MG63 (cell line): ENCODE measurements around the gene PKD1. TPM values are rescaled to one million over a fixed set of nuclear protein-coding genes. Genes with fewer than 3 reads are reported as not detected.
"Not testable (repeated sequence)": the region's sequence is repeated elsewhere in the genome, so short reads cannot be mapped to it uniquely, and the experiment has no call there.

Experiments
- DNase-seq: peaks from one replicate; pipeline ENCODE4 v3.0.0-alpha.2; 2020
- H3K27me3 ChIP-seq: fragments of 250-450 bp; sonication (Bioruptor Pico); 2 replicates; pipeline ENCODE4 v1.5.1; 2020; ENCODE audit warnings: mild to moderate bottlenecking, moderate library complexity
- H3K36me3 ChIP-seq: fragments of 250-450 bp; sonication (Bioruptor Pico); 2 replicates; pipeline ENCODE4 v1.5.1; 2020; ENCODE audit warnings: mild to moderate bottlenecking, moderate library complexity
- H3K4me3 ChIP-seq: fragments of 250-450 bp; sonication (Bioruptor Pico); 2 replicates; pipeline ENCODE4 v1.5.1; 2020; ENCODE audit warnings: mild to moderate bottlenecking, moderate library complexity
- H3K9me3 ChIP-seq: fragments of 250-450 bp; sonication (Bioruptor Pico); 2 replicates; pipeline ENCODE4 v1.5.1; 2020; ENCODE audit warnings: mild to moderate bottlenecking, moderate library complexity
- total RNA-seq: library from RNA; depleted of rRNA; stranded (reverse); fragments of >200 nt; shearing (Covaris generic); gene quantifications from 2 replicates; pipeline ENCODE4 v1.2.3, GENCODE V29; 2014; ENCODE audit warnings: low replicate concordance

PKD1 gene
- total RNA-seq, 1 experiment from 2014 or later = 106 TPM

- DNase-seq = peak; percentile 78
- Histone ChIP-seq H3K36me3 (peaks cover 22% of the 10 kb centered on the region), H3K4me3 (no peak overlapping the region), H3K9me3 (no peaks in the 10 kb centered on the region), H3K27me3 (no peaks in the 10 kb centered on the region)
These were observed 13.8 kb downstream of the PKD1 start for GRCh38 chr16:2121853-2122252.

- H3K4me3 ChIP-seq, H3K27me3 ChIP-seq, H3K9me3 ChIP-seq: not testable (repeated sequence)
- peaks cover 18% of the 10 kb centered on the region for H3K36me3 ChIP-seq
- peak; percentile 76 for DNase-seq
These were observed 14.4 kb downstream of the PKD1 start for GRCh38 chr16:2121325-2121724.

DNA sequence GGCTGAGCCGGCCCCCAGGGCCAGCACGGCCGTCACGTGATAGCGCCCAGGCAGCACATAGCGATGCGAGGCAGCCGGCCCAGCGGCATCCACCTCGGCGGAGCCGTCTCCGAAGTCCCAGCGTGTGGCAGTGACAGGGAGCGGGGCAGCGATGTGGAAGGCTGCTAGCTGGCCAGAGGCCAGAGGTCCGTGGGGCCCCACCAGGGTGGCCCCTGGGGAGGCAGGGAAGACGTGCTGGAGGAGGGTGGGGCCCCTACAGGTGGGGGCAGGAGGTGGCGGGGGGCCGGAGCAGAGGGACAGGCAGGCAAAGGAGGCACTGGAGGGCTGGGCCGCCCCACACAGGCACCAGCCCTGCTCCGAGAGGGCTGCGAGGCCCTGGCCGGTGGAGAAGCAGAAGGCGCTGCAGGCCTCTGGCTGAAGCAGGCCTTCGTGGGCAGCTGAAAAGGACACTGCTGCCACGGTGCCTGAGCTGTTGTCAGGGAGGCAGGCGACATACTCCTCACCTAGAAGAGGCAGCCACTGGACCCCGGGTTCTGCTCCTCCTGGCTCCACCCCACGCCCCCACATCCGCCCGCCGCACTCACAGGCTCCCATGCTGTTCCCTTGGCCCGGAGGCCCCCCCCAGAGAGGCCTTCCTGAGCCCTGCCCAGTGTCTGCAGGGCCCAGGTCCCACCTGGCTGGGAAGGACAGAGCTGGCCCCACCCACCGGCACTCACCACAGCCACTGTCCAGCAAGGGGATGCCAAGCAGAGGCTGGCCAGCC lies 17.6 kb downstream of the PKD1 start:
- not testable (repeated sequence) for H3K9me3 ChIP-seq, DNase-seq, H3K4me3 ChIP-seq, H3K27me3 ChIP-seq
- peaks cover 15% of the 10 kb centered on the region for H3K36me3 ChIP-seq

DNA sequence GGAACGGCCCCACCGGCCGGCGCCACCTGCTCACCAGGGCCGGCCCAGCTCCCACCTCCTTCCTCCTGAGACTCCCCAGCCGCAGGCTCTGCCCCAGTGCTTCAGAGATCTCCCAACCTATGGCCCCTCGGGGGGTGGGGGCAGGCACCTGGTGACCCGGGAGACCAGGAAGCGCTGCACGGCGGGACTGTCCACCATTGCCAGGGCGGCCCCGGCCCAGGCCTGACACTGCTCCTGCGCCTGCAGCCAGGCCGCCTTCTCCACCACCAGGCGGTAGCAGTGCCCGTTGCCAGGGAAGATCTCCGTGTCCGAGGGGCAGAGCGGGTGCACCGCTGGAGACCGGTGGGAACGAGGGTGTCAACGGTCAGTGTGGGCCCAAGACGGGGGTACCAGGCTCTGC lies 18.4 kb downstream of the PKD1 start:
- H3K27me3 ChIP-seq, DNase-seq, H3K9me3 ChIP-seq, H3K4me3 ChIP-seq: not testable (repeated sequence)
- peaks cover 11% of the 10 kb centered on the region for H3K36me3 ChIP-seq

- H3K27me3 ChIP-seq, DNase-seq, H3K36me3 ChIP-seq, H3K9me3 ChIP-seq, H3K4me3 ChIP-seq: not testable (repeated sequence)
These were observed 19.3 kb downstream of the PKD1 start for GRCh38 chr16:2116428-2116827.

- Histone ChIP-seq H3K27me3 (no peaks in the 10 kb centered on the region), H3K36me3 (peaks cover 10% of the 10 kb centered on the region), H3K4me3 (no peak overlapping the region), H3K9me3 (no peaks in the 10 kb centered on the region)
- DNase-seq = no peak
These were observed 20.1 kb downstream of the PKD1 start for GRCh38 chr16:2115591-2115973.

GRCh38 chr16:2114885-2115590 lies 20.7 kb downstream of the PKD1 start:
- H3K4me3 ChIP-seq, H3K9me3 ChIP-seq, DNase-seq, H3K27me3 ChIP-seq: not testable (repeated sequence)
- H3K36me3 ChIP-seq = peaks cover 10% of the 10 kb centered on the region

DNA sequence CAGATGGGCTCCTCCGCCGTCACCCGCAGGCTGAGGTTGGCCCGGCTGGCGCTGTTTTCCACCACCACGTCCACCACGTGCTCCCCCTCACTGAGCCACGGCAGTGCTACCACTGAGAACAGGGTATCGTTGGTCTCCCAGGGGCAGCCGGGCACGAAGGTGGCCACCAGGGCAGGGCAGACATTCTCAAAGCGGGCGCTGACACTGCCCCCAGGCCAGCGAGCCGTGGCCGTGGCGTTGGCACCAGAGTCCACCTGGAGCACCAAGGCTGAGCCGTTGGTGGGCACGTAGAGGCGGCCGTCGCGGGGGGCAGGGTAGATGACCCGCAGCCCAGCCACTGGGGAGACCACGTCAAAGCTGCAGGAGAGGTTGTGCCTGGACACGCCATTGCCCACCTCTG lies 21.5 kb downstream of the PKD1 start:
- DNase-seq, H3K4me3 ChIP-seq, H3K9me3 ChIP-seq, H3K27me3 ChIP-seq: not testable (repeated sequence)
- peaks cover 11% of the 10 kb centered on the region for H3K36me3 ChIP-seq

DNA sequence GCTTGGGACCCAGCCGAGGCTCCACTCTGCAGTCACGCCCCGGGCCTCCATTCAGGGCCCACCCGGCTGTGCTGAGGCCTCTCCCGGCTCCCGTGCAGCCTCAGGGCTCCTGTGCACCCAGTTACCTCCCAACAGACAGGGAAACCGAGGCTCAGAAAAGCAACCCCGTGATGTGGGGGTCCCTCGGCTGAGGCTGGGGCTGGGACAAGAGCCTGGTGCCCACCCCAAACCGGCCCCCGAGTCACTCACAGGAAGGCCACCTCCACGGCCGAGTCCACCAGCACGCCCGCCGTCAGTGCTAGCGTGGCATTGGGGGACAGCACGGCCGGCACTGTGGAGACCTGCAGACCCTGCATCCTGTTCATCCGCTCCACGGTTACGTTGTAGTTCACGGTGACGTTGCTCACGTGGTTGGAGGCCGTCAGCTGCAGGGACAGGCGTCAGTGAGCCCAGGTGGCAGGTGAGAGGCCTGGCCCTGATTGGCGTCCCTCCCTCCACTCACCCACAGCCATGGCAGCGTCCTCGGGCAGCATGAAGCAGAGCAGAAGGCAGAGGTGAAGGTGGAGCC lies 23.1 kb downstream of the PKD1 start:
- H3K36me3 ChIP-seq = peaks cover 17% of the 10 kb centered on the region
- H3K4me3 ChIP-seq, H3K9me3 ChIP-seq, H3K27me3 ChIP-seq, DNase-seq: not testable (repeated sequence)

- H3K27me3 ChIP-seq, H3K4me3 ChIP-seq, DNase-seq, H3K9me3 ChIP-seq: not testable (repeated sequence)
- H3K36me3 ChIP-seq = peaks cover 22% of the 10 kb centered on the region
These were observed 24.0 kb downstream of the PKD1 start for GRCh38 chr16:2111412-2112335.

- not testable (repeated sequence) for DNase-seq, H3K4me3 ChIP-seq
- H3K36me3 ChIP-seq = peaks cover 19% of the 10 kb centered on the region; the same call in 1 of the 2 replicates
These were observed 24.7 kb downstream of the PKD1 start for GRCh38 chr16:2111009-2111353.

DNA sequence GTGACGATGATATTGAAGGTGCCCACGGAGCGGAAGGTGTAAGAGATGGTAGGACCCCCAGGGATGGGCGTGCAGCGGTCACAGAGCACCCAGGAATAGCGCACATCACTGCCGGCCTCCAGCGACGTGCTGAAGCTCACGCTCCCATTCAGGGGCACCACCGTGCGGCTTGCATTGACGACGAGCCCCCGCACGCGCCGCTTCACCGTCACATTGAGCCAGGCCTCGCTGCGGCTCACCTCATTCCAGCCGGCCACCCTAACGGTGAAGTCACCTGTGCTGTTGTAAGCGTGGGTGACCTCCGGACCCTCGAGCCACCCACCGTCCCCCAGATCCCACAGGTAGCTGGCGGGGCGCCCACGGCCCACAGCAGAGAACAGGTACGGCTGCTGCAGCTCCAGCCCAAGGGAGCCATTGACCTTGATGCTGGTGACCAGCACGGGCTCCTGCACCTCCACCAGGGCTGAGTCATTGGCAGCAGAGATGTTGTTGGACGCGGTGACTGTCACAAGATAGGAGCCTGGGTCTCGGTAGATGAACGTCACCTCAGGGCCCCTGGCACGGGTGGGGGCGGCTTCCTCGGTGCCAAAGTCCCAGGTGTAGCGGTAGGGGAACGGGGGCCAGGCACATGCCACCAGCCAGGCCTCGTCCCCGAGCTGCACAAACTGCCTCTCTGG lies 25.2 kb downstream of the PKD1 start:
- not testable (repeated sequence) for H3K9me3 ChIP-seq, H3K27me3 ChIP-seq, H3K4me3 ChIP-seq, DNase-seq
- peaks cover 19% of the 10 kb centered on the region; the same call in 1 of the 2 replicates for H3K36me3 ChIP-seq

More at GRCh38 chr16:2111009-2111353, 24.7 kb downstream of the PKD1 start:
- H3K27me3 ChIP-seq, H3K9me3 ChIP-seq: not testable (repeated sequence)

DNA sequence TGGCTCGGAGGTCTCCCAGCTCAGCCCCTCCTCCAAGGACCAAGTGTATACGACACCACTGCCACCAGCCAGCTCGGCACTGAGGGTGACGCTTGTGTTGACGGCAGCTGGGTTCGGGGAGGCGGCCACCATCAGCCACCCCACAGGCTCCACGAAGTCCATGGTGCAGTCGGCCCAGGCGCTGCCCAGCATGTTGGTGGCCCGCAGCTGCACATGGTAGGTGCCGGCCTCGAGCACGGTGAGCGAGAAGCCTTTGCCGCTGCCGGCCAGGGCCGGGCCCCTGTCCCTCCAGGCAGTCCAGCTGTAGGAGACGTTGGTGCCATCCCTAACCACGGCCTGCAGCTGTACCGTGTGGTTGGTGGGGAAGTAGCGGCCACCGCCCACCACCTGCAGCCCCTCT lies 25.8 kb downstream of the PKD1 start:
- H3K9me3 ChIP-seq, DNase-seq: not testable (repeated sequence)
- H3K36me3 ChIP-seq = peaks cover 16% of the 10 kb centered on the region; the same call in 1 of the 2 replicates

GRCh38 chr16:2109271-2109580 lies 26.5 kb downstream of the PKD1 start:
- H3K9me3 ChIP-seq, DNase-seq, H3K4me3 ChIP-seq, H3K27me3 ChIP-seq: not testable (repeated sequence)
- peaks cover 16% of the 10 kb centered on the region; the same call in 1 of the 2 replicates for H3K36me3 ChIP-seq

More for the DNA sequence above, 25.8 kb downstream of the PKD1 start:
- H3K4me3 ChIP-seq, H3K27me3 ChIP-seq: not testable (repeated sequence)

GRCh38 chr16:2108446-2109270 lies 27.0 kb downstream of the PKD1 start:
- H3K4me3 ChIP-seq, H3K9me3 ChIP-seq: not testable (repeated sequence)

GRCh38 chr16:2107791-2108125 lies 27.9 kb downstream of the PKD1 start:
- DNase-seq = not testable (repeated sequence)

More at GRCh38 chr16:2108446-2109270, 27.0 kb downstream of the PKD1 start:
- H3K27me3 ChIP-seq, DNase-seq: not testable (repeated sequence)
- peaks cover 16% of the 10 kb centered on the region; the same call in 1 of the 2 replicates for H3K36me3 ChIP-seq

More at GRCh38 chr16:2107791-2108125, 27.9 kb downstream of the PKD1 start:
- not testable (repeated sequence) for H3K27me3 ChIP-seq, H3K4me3 ChIP-seq, H3K9me3 ChIP-seq
- H3K36me3 ChIP-seq = peaks cover 20% of the 10 kb centered on the region
